ENCODE data around the gene NPAS1. TPM values are rescaled to one million over a fixed set of nuclear protein-coding genes. Genes with fewer than 3 reads are reported as not detected.
A peak's percentile ranks its signal among the peaks of the same experiment; 100 is the strongest.

NPAS1 gene
- total and polyA plus RNA-seq, 4 donors: 0.31 to 1.2 (median 0.70) TPM

DNA sequence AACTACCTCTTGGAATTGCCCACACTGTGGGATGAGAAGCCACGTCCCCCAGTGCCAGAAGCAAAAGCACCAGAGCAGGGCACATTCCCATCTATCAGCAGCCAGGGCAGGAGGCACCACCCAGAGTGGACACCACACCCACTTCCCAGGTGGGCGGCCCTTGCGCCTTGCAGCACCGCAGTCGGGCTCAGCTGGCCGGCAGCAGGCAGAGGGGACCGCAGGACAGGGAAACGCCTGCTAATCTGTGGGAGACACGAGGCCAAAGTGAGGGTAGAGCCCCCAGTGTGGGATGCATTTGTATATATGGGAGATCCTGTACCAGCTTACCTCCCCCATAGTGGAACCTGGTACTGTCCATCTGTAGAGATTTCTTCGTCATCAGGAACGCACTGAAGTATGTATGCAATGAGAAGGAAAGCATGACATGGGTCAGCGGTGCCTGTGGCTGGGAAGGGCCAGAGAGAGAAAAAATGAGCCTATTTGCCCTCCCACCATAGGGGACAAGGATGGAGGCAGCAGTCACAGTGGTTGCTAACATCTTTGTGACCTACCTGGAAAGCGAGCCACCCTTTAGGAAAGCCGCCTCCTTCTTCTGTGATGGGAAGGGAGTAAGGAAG, 30.9 kb upstream of the NPAS1 start:
- WGBS, 2 donors: 91 to 92% methylated on average over 14 of the region's 14 CpGs
- peaks cover 6 to 26% (median 11%) of the 10 kb centered on the region in 5 donors for H3K4me1 ChIP-seq (ENCODE audit: control insufficient read depth in 5 of 5, insufficient read depth in 5 of 5, low read length in 5 of 5)
- TF ChIP-seq, protein P1, sequence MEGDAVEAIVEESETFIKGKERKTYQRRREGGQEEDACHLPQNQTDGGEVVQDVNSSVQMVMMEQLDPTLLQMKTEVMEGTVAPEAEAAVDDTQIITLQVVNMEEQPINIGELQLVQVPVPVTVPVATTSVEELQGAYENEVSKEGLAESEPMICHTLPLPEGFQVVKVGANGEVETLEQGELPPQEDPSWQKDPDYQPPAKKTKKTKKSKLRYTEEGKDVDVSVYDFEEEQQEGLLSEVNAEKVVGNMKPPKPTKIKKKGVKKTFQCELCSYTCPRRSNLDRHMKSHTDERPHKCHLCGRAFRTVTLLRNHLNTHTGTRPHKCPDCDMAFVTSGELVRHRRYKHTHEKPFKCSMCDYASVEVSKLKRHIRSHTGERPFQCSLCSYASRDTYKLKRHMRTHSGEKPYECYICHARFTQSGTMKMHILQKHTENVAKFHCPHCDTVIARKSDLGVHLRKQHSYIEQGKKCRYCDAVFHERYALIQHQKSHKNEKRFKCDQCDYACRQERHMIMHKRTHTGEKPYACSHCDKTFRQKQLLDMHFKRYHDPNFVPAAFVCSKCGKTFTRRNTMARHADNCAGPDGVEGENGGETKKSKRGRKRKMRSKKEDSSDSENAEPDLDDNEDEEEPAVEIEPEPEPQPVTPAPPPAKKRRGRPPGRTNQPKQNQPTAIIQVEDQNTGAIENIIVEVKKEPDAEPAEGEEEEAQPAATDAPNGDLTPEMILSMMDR (IDR thresholded peaks at IDR 0.05; ENCODE audit: control extremely low read depth, extremely low read depth): no peak
- DNase-seq (no peak), ATAC-seq (ENCODE audit: insufficient read depth, low FRiP score) (no peak)
- H3K27me3 ChIP-seq (ENCODE audit: control insufficient read depth in 3 of 3, insufficient read depth in 3 of 3, low read length in 2 of 3): no peaks in the 10 kb centered on the region
- H3K36me3 ChIP-seq (ENCODE audit: control insufficient read depth in 4 of 4, insufficient read depth in 4 of 4, low read length in 4 of 4): peaks cover 0 to 25% (median 21%) of the 10 kb centered on the region in 4 donors
- H3K4me3 ChIP-seq: no peak overlapping the region
- H3K27ac ChIP-seq (ENCODE audit: low read depth in 1 of 2, low read length in 1 of 2): no peak overlapping the region
- H3K9ac ChIP-seq (ENCODE audit: insufficient read depth in 1 of 2, low read length in 2 of 2): no peak overlapping the region
- no peaks in the 10 kb centered on the region for H3K9me3 ChIP-seq (ENCODE audit: control insufficient read depth in 4 of 4, insufficient read depth in 3 of 4, low read length in 3 of 4)

DNA sequence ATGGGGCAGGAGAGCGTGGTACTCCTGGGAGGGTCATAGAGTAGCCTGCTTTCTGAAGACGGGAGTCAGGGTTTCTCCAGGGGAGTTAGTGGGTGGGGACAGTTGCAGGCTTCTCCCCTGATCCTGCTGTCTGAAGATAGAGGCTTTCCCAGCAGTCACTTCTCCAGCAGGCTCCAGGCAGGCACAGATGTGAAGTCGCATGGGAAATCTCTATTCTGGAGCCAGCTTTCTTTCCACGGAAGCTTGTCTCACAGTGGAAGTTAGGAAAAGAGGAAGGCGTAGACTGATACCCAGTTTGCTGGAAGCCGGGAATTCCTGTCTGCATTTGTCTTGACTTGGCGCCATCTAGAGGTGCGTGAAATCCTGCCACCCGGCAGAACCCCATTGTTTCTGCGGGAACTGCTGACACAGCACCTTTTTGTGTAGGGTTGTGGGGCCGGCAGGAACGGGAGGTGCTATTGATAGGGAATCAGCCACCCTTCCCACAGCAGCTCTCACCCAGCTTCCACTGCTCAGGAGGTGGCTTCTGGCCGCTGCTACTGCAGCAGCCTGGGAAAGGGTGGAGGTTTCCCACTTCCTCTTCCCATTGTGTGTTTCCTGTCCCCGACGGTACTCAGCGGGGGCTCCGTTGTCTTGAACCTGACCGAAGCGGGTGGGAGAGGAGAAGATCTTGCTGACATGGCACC, 28.5 kb upstream of the NPAS1 start:
- Histone ChIP-seq H3K36me3 (ENCODE audit: control insufficient read depth in 4 of 4, insufficient read depth in 4 of 4, low read length in 4 of 4) (peaks cover 0 to 37% (median 23%) of the 10 kb centered on the region in 4 donors), H3K27ac (ENCODE audit: low read depth in 1 of 2, low read length in 1 of 2) (peak overlapping the region; percentile 54 to 57), H3K9ac (ENCODE audit: insufficient read depth in 1 of 2, low read length in 2 of 2) (peak overlapping the region in 1 of 2 donors; percentile 2), H3K4me1 (ENCODE audit: control insufficient read depth in 5 of 5, insufficient read depth in 5 of 5, low read length in 5 of 5) (peaks cover 0 to 16% (median 8%) of the 10 kb centered on the region in 5 donors), H3K27me3 (ENCODE audit: control insufficient read depth in 3 of 3, insufficient read depth in 3 of 3, low read length in 2 of 3) (no peaks in the 10 kb centered on the region), H3K4me3 (no peak overlapping the region), H3K9me3 (ENCODE audit: control insufficient read depth in 4 of 4, insufficient read depth in 3 of 4, low read length in 3 of 4) (no peaks in the 10 kb centered on the region)
- DNase-seq (peak; percentile 92 to 97 (median 95)), ATAC-seq (ENCODE audit: insufficient read depth, low FRiP score) (peak; percentile 55)
- WGBS, 2 donors: 12% methylated on average over 19 of the region's 19 CpGs
- TF ChIP-seq, protein P1 (IDR thresholded peaks at IDR 0.05; ENCODE audit: control extremely low read depth, extremely low read depth): peak; percentile 80

DNA sequence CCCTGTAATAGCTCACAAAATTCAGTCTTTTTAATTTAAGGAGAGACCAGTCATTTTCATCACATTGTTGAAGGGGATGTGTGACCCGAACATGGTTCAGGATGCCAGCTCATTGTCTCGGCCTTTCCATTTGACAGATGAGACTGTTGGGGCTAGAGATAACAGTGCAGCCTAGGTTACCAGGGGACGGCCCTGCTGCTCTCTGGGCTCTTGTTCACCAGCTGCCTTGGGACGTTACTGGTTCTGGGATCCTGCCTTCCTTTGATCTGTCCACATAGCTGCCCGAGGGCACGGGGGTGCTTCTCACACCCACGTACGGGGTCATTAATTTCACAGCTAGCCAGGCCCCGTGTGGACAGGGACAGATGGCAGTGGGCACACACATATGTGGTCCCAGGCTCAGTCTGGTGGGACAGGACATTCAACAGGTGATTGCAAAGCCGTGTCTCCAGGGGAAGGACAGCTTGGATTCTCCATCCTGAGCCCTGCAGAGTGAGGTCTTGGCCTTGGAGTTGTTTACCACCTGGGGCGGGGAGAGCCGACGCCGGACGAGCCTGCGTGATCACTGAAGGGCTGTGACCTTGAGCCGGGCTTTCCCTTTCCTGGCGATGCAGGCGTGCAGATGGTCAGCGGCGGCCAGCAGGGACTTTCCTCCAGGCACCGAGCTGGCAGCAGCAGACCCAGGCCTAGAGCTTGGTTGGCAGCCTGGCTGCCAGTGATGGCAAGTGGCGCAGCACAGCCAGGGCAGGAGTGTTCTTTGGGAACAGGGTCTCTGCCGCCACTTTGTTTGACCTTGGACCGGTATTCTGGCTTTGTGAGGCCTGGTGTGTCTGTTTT, 26.7 kb upstream of the NPAS1 start:
- Histone ChIP-seq H3K4me3 (no peak overlapping the region), H3K9ac (ENCODE audit: insufficient read depth in 1 of 2, low read length in 2 of 2) (no peak overlapping the region), H3K27me3 (ENCODE audit: control insufficient read depth in 3 of 3, insufficient read depth in 3 of 3, low read length in 2 of 3) (no peaks in the 10 kb centered on the region), H3K27ac (ENCODE audit: low read depth in 1 of 2, low read length in 1 of 2) (peak overlapping the region; percentile 43 to 57), H3K9me3 (ENCODE audit: control insufficient read depth in 4 of 4, insufficient read depth in 3 of 4, low read length in 3 of 4) (no peaks in the 10 kb centered on the region), H3K36me3 (ENCODE audit: control insufficient read depth in 4 of 4, insufficient read depth in 4 of 4, low read length in 4 of 4) (peaks cover 0 to 43% (median 23%) of the 10 kb centered on the region in 4 donors), H3K4me1 (ENCODE audit: control insufficient read depth in 5 of 5, insufficient read depth in 5 of 5, low read length in 5 of 5) (peaks cover 0 to 16% (median 8%) of the 10 kb centered on the region in 5 donors)
- 74 to 86% methylated on average over 20 to 25 of the region's 25 CpGs for WGBS, 2 donors
- TF ChIP-seq, protein P1 (IDR thresholded peaks at IDR 0.05; ENCODE audit: control extremely low read depth, extremely low read depth): no peak
- ATAC-seq (ENCODE audit: insufficient read depth, low FRiP score): no peak
- no peak for DNase-seq

Data from lung (tissue), 12 donors.